KOPT-K1 (cell line): ENCODE data around the gene TEC.
"Not testable (repeated sequence)": the region's sequence is repeated elsewhere in the genome, so short reads cannot be mapped to it uniquely, and the experiment has no call there.

Experiments used
- H3K27ac ChIP-seq: fragments of 200-600 bp; sonication (generic); 2 replicates; pipeline ENCODE4 v1.5.1; 2016; ENCODE audit warnings: antibody characterized with exemption, mild to moderate bottlenecking, low read depth, low read length; ENCODE audit not compliant: poor library complexity, severe bottlenecking
- H3K36me3 ChIP-seq: fragments of 200-600 bp; sonication (generic); 2 replicates; pipeline ENCODE4 v1.5.1; 2017; ENCODE audit warnings: antibody characterized with exemption, mild to moderate bottlenecking, low read length, moderate library complexity; ENCODE audit not compliant: insufficient read depth
- H3K9me3 ChIP-seq: fragments of 200-600 bp; sonication (generic); 2 replicates; pipeline ENCODE4 v1.5.1; 2017; ENCODE audit warnings: antibody characterized with exemption, low read length, mild to moderate bottlenecking; ENCODE audit not compliant: insufficient read depth, poor library complexity, severe bottlenecking

TEC gene

DNA sequence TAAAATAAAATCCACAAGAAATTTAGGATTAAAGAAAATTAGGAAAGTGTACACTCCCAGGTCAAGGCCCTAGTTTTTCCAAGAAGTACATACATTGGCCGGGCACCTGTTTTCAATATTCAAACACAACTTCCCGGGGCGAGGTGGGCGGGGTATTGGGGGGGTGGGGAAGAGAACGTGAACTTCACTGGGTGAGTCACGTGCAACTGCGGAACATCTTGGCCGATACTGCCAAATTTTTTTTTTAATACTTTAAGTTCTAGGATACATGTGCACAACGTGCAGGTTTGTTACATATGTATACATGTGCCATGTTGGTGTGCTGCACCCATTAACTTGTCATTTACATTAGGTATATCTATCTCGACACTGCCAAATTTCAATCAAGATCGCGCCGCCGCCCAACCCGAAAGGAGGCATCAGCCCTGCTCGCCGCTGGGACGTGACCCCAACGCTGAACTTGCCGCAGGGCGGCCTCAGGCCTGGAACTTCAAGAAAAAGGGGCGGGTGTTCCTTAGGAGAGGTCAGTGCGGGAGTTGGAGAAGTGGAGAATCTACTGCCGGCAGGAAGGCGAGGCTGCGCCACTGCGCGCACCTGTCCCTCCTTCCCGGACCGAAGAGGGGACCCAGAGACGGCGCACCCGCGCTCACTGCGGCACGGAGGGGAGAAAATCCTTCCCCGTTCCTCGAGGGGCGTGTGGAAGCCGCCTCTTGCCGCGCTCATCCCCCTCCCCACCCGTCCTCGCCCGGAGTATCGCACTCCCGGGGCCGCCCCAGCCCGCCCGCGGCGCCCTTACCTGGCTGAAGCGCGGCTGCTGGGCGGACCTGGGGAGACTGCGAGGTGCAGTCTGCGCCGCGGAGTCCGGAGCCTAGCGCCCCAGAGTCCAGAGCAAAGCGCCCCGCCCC lies at the start of gene TEC:
Gene TEC, minus strand, starts transcription at position 883 of the 905 bp plus-strand sequence. CDS start 41,224 bp downstream, outside the sequence.
- Histone ChIP-seq H3K9me3 (no peaks in the 10 kb centered on the region), H3K27ac (peak within 1 kb of the TSS; percentile 56), H3K36me3 (no peaks in the 10 kb centered on the region)

DNA sequence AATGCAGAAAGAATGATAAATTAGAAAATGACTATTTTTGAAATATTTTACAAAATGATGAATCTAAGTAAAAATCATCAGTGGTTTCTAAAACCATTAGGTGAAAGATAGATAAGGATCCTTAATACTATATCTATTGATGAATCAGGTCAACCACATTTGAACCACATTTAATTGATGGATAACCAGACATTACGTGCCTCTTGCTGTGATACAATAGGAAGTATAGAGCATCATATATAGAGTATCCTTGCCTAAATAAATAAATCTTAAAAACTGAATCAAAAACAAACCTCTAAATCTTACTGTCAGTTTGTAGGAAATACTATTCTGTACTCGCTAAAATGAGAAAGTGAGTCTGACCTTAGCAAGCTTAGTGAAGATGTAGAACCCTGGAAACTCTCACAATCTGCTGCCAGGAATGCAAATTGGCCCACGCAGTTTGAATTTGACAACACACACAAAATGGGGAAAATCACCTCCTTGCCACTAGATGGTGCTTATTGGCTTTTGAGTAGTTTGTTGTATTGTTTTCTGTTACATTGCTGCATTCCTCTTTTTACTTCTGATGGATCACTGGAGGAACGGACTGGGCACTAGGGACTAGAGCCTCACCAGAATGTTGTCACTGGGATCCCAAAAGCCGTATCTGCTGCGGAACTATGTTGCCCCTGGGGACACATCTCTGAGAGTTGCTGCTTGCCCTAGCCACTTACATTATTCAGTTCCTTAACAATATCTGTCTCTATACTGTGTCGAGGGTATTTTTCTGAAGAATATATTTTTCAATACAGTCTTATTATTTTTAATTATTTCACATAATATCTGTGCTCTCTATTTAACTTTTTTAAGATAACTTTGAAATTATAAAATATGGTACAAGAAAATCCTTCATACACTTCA lies 46.3 kb upstream of the TEC start:
- Histone ChIP-seq H3K9me3 (no peaks in the 10 kb centered on the region), H3K36me3 (no peaks in the 10 kb centered on the region), H3K27ac (no peak overlapping the region)

DNA sequence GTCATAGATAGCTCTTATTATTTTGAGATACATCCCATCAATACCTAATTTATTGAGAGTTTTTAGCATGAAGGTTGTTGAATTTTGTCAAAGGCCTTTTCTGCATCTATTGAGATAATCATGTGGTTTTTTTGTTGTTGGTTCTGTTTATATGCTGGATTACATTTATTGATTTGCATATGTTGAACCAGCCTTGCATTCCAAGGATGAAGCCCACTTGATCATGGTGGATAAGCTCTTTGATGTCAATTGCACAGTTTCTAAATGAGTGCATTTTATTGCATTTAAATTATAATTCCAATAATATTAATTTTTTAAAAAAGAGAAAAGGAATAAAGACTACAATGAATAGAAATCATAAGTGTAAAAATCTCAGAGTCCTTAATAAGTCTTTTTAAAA lies 45.1 kb upstream of the TEC start:
- H3K36me3 ChIP-seq, H3K9me3 ChIP-seq, H3K27ac ChIP-seq: not testable (repeated sequence)

DNA sequence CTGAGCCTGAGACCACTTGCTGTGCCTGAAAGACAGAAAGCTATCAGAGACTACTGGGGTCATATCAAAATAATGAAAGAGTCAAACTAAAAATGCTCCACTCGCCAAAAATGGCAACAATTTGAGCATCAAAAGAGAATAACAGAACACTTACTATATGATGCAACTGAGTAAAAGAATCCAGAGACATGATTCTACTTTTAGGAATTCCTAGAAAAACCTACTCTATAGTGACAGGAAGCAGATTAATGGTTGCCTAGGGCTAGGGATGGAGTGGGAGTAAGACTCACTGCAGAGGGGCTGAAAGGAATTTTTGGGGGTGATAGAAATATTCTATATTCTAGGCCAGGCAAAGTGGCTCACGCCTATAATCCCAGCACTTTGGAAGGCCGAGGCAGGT lies 42.3 kb upstream of the TEC start:
- Histone ChIP-seq H3K9me3 (no peaks in the 10 kb centered on the region), H3K27ac (no peak overlapping the region)

DNA sequence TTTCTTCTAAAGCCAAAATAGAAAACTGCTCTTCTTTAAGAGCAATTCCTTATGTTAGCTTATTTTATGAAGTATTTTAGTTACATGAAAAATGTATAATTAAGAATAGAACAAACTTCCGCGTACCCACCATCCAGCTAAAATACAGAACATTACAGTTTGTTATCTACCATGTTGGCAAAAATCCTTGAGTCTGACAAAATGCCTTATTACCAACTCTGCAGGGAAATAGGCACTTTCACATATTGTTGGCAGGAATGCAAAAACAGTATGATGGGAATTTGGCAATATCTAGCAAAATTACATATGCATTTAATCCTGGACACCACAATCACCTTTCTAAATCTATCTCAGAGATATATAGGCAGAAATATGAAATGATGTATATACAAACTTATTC lies 39.3 kb upstream of the TEC start:
- no peak overlapping the region for H3K27ac ChIP-seq
- H3K36me3 ChIP-seq = no peaks in the 10 kb centered on the region
- H3K9me3 ChIP-seq = no peaks in the 10 kb centered on the region

More for the DNA sequence above, 42.3 kb upstream of the TEC start:
- no peaks in the 10 kb centered on the region for H3K36me3 ChIP-seq

DNA sequence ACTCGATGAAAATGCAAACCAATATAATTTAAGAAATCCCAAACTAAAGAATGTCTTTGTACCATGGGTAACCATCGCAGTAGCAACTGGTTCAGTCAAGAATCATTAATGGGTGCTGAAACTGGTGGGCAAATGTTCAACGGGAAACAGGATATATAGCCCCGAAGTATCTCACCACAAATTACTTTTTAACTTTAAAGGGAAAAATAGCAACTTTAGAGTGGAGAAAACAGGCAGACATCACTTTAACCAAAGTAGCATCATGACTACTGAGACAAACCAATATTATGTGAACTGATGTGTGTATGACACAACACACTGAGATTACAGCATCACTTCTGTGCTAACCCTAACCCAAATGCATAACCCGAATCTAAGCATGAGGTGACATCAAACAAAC lies 37.9 kb upstream of the TEC start:
- H3K27ac ChIP-seq = no peak overlapping the region
- no peaks in the 10 kb centered on the region for H3K36me3 ChIP-seq
- no peaks in the 10 kb centered on the region for H3K9me3 ChIP-seq

DNA sequence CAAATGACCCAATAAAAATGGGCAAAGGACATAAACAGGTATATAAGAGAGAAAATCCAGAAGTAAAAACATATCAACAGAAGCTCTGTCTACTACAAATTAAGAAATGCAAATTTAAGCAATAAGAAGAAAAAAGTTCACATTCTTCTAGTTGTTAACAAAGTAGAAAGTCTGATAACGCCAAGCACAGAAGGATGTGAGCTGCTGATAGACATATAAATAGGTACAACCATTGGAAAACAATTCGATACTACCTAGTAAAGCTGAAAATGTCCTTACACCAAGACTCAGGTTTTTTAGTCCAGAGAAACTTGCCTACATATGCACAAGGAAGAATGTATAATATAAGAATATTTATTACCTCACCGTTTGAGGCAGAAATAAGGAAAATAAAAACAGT lies 35.9 kb upstream of the TEC start:
- Histone ChIP-seq H3K36me3 (no peaks in the 10 kb centered on the region), H3K9me3 (no peaks in the 10 kb centered on the region), H3K27ac (no peak overlapping the region)

DNA sequence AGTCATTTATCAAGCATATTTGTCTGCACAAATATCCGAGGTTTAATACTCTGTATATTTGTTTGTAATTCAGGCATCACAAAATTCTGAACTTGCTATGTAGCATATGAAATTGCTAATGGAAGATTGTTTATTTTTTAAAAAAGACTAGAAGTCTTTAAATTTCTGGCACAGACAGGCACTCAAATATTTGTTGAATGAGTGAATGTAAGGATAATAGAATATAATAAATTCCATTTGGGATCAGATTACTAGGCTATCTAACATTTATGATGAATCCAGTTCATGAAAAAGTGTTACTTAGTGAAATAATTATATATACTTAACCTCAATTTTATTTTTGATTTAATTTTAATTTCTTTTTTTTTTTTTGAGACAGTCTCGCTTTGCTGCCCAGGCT lies 30.4 kb upstream of the TEC start:
- no peak overlapping the region for H3K27ac ChIP-seq
- H3K36me3 ChIP-seq = no peaks in the 10 kb centered on the region
- no peaks in the 10 kb centered on the region for H3K9me3 ChIP-seq

DNA sequence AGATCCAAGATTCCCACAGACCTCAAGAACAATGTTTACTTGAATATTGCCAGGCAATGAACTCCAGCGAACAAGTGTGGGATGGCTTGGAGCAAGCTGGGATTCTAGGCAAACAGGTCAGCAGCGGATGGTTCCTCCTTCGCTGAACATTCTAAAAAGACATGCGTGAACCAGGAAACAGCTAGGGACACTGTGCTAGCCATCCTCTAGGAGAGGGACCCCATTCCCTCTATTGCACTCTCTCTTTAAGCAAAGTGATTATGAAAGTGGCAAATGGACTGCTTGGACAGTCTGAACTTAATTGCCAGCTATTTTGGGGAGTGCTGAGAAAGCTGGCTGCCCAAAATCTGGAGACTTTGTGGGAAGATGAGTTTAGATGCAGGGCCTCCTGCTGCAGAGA lies 29.9 kb upstream of the TEC start:
- H3K36me3 ChIP-seq = no peaks in the 10 kb centered on the region

DNA sequence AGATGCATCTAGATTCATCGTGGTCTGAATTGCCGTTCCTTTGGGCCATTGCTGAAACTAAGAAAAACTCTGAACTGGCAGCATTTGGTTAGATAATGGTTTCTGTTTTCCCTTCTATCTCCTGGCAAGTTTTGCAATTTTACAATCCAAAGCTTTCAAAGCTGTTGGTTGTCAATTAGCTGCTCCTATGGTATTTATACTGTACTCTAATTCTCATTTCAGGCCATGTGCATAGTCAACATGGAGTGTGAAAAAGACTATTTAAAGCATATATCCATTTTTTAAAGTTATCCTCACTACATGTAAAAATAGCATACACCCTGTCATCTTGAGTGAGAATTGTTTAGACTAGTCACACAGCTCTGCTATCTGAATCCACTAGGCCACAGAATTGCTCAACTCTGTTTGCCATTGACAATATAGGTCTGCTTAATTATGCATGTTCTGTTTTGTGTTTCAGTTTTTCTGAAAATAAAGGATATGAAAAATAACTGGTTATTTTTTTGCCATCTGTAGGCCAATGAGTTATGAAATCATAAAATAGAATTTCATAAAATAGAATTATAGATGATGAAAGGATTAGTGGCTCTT lies 27.7 kb upstream of the TEC start:
- no peaks in the 10 kb centered on the region for H3K9me3 ChIP-seq
- H3K27ac ChIP-seq = no peak overlapping the region
- H3K36me3 ChIP-seq = no peaks in the 10 kb centered on the region

More for the DNA sequence above, 29.9 kb upstream of the TEC start:
- Histone ChIP-seq H3K27ac (no peak overlapping the region), H3K9me3 (no peaks in the 10 kb centered on the region)

DNA sequence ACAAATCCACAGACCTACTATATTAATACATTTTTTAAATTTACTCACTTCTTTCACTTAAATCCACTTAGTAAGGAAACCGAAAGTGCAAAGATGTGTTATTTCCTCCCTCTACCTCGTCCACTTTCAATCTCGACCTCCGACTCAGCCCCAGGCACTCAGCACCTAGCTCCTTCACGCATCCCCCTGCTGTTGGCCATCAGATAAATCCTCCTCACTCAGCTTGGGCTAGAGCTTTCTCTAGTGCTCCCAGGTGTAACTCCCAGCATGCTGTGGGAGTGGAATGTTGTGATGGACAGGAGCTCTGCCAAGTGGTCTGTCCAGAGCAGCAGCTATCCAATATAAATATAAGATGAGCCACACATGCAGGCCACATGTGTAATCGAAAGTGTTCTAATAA lies 26.7 kb upstream of the TEC start:
- H3K9me3 ChIP-seq = no peaks in the 10 kb centered on the region
- H3K36me3 ChIP-seq = no peaks in the 10 kb centered on the region
- H3K27ac ChIP-seq = no peak overlapping the region

DNA sequence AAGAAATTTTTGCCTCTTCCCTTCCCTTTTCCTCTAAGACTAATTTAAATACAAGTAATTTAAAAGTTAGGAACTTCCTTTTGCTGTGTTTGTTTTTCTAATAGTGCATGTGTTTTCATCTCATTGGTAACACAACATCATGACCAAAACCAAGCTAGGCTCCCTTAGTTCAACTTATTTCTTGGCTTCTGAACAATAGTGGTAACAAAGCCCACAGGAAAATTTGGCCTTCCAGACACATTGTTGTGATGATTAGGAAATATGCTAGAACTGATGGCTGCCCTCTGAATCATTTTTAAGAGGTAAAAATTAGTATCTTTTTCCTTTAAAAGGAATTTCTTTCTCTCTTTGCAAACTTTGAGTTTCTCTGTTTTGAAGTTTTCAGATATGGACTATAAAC lies 25.5 kb upstream of the TEC start:
- no peaks in the 10 kb centered on the region for H3K9me3 ChIP-seq
- H3K27ac ChIP-seq = no peak overlapping the region
- H3K36me3 ChIP-seq = no peaks in the 10 kb centered on the region

DNA sequence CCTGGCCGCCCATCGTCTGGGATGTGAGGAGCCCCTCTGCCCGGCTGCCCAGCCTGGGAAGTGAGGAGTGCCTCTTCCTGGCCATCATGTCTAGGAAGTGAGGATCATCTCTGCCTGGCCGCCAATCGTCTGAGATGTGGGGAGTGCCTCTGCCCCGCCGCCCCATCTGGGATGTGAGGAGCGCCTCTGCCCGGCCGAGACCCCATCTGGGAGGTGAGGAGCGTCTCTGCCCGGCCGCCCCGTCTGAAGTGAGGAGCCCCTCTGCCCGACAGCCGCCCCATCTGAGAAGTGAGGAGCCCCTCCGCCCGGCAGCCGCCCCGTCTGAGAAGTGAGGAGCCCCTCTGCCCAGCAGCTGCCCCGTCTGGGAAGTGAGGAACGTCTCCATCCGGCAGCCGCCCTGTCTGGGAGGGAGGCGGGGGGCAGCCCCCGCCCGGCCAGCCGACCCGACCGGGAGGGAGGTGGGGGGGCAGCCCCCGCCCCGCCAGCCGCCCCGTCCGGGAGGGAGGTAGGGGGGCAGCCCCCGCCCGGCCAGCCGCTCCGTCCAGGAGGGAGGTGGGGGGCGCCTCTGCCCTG lies 22.7 kb upstream of the TEC start:
- H3K27ac ChIP-seq, H3K36me3 ChIP-seq, H3K9me3 ChIP-seq: not testable (repeated sequence)

DNA sequence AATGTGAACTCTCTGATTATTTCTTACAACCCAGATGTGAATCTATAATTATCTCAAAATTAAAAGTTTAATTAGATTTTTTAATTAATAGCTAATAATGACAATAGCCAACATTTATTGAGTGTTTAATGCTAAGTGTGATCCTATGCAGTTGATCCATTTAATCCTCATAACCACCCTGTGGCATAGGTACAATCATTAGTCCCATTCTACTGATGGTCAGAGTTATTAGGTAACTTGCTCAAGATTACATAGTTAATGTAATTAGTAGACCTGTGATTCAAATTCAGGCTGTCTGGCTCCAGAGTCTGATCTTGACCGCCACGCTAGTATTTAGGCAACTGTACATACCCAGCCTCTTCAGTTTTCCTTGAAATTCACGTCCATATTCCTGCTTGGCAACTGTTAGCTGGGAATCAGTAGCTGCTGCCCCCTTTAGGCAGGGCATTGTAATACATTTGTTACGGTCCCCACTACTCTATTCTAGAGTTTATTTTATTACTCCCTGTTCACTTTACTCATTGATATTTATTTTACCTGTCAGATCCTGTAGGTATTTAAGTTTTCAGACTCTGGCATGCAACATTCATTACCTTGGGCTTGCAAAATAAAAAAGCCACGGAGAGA lies 20.6 kb upstream of the TEC start:
- Histone ChIP-seq H3K9me3 (no peaks in the 10 kb centered on the region), H3K27ac (no peak overlapping the region), H3K36me3 (no peaks in the 10 kb centered on the region)
